ENCODE results near the gene ITPKC.
A peak's percentile ranks its signal among the peaks of the same experiment; 100 is the strongest.
"Not testable (repeated sequence)": the region's sequence is repeated elsewhere in the genome, so short reads cannot be mapped to it uniquely, and the experiment has no call there.

Gene ITPKC

GRCh38 chr19:40759352-40759751 lies 42.4 kb downstream of the ITPKC start:
- no peak for DNase-seq (ENCODE audit: extremely low read depth in 1 of 2, low read depth in 1 of 2)

GRCh38 chr19:40762754-40763470 lies 46.0 kb downstream of the ITPKC start:
- DNase-seq (ENCODE audit: extremely low read depth in 1 of 2, low read depth in 1 of 2), result no peak

DNA sequence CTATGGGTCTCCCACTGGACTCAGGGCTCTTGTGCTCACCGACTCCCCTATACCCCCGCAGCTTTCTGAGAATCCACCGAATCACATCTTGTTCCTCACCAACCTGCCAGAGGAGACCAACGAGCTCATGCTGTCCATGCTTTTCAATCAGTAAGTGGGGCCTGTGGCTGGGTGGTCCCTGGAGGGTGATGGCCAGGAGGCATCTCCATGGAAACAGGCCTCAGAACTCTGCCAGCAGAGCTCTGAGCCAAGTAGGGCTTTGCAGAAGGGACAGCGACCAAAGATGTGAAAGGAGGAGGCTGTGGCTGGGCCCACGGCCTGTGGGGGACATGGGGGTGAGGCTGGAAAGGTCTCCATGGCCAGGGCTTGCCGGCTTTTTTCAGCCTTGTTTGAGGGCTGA lies 46.6 kb downstream of the ITPKC start:
- no peak for DNase-seq (ENCODE audit: extremely low read depth in 1 of 2, low read depth in 1 of 2)

- DNase-seq (ENCODE audit: extremely low read depth in 1 of 2, low read depth in 1 of 2), result no peak
Measured at GRCh38 chr19:40763963-40764362, 47.1 kb downstream of the ITPKC start.

GRCh38 chr19:40766385-40766784 lies 49.5 kb downstream of the ITPKC start:
- not testable (repeated sequence) for DNase-seq (ENCODE audit: extremely low read depth in 1 of 2, low read depth in 1 of 2)

GRCh38 chr19:40768869-40769268 lies 52.0 kb downstream of the ITPKC start:
- no peak for DNase-seq (ENCODE audit: extremely low read depth in 1 of 2, low read depth in 1 of 2)

- DNase-seq (ENCODE audit: extremely low read depth in 1 of 2, low read depth in 1 of 2), result not testable (repeated sequence)
Measured at GRCh38 chr19:40771101-40771862, 54.4 kb downstream of the ITPKC start.

- DNase-seq (ENCODE audit: extremely low read depth in 1 of 2, low read depth in 1 of 2), result no peak
Measured at GRCh38 chr19:40774916-40775631, 58.2 kb downstream of the ITPKC start, which contains the start of gene MIA. MIA (plus strand) TSS chr19:40775521; CDS start chr19:40775543, 22 bp downstream.

DNA sequence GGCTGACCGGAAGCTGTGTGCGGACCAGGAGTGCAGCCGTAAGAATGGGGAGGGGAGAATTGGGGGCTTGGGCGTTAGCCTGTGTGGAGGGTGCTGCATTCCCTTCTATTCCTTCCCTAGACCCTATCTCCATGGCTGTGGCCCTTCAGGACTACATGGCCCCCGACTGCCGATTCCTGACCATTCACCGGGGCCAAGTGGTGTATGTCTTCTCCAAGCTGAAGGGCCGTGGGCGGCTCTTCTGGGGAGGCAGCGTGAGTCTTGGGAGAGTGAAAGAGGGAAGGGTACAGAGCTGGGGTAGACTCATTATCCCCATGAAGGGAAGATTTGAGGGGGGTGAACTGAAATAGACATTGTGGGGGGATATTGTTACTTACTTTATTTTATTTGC lies 58.7 kb downstream of the ITPKC start:
- no peak for DNase-seq (ENCODE audit: extremely low read depth in 1 of 2, low read depth in 1 of 2)

DNA sequence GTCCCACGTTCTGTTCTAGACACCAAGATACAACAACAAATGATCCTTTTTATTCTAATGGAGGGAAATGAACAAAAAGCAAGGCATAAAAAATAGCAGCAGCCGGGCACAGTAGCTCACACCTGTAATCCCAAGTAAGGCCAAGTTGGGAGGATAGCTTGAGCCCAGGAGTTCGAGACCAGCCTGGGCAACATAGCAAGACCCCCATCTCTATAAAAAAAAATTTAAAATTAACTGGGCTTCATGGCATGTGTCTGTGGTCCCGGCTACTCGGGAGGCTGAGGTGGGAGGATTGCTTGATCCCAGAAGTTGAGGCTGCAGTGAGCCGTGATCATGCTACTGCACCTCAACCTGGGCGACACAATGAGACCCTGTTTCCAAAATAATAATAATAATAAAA lies 59.5 kb downstream of the ITPKC start:
- no peak for DNase-seq (ENCODE audit: extremely low read depth in 1 of 2, low read depth in 1 of 2)

DNA sequence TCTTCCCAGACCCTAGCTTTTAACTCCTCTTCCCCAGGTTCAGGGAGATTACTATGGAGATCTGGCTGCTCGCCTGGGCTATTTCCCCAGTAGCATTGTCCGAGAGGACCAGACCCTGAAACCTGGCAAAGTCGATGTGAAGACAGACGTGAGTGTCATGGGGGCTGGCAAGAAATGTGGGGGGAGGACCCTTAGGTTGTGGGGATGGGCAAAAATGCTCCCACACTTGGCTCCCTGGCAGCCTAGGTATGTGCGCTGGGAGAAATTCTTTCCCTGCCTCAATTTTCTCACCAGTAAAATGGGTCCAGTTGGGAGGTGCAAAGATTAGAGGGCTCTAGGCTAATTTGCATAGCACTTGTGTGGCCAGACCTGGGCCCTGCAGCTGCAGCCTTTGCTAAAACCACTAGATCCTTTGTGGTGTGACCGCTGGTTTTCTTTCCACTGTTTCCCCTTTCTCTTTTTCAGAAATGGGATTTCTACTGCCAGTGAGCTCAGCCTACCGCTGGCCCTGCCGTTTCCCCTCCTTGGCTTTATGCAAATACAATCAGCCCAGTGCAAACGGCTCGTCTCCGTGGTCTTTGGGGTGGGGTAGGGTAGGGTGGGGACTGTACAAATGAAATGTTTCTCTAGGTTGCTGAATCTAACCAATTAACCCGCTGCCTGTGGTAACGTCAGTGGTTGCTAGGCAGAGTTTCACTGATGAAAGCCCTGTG lies 60.2 kb downstream of the ITPKC start:
- DNase-seq (ENCODE audit: extremely low read depth in 1 of 2, low read depth in 1 of 2), result peak; percentile 68 to 74

- DNase-seq (ENCODE audit: extremely low read depth in 1 of 2, low read depth in 1 of 2), result no peak
Measured at GRCh38 chr19:40777645-40777936, 60.7 kb downstream of the ITPKC start.

DNA sequence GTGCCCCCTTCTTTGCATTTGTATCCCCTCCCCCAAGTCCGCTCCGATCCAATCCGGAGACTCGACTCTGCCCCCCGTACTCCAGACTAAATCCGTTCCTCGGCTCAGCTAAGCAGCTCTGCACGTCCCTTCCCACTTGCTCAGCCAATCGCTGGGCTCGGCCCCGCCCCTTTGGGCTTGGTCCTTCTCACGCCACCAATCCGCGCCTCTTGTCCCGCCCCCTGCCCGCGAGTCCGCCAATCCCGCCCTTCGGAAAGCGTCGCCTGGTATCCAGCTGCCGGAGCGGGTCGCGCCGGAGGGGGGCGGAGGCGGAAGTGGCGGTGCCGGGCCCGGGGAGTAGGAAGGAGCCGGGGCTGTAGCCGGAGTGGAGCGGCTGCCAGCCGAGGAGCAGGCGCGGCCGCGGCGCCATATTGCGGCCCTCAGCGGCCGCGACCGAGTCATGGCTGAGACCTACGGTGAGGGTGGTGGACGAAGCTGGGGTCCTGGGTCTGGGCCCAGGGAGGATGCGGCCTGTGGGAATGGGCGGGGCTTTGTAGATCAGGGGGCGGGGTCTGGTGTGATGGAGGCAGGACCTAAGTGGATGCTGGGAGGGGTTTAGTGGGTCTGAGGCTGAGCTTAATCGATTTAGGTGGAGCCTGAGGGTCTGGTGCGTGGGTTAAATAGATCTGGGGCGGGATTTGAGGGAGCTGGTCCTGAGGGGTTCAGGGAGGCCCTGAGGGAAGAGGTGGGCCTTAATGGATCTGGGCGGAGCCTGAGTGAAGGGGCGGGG lies 61.2 kb downstream of the ITPKC start, which contains the start of gene RAB4B:
TSS of gene RAB4B (plus strand) at position 311 of the 769 bp plus-strand sequence. CDS start at position 440, 129 bp downstream.
- peak; percentile 99 to 100 for DNase-seq (ENCODE audit: extremely low read depth in 1 of 2, low read depth in 1 of 2)

- DNase-seq (ENCODE audit: extremely low read depth in 1 of 2, low read depth in 1 of 2), result no peak
Measured at GRCh38 chr19:40778706-40779284, 61.9 kb downstream of the ITPKC start.

GRCh38 chr19:40780582-40780981 lies 63.7 kb downstream of the ITPKC start:
- no peak for DNase-seq (ENCODE audit: extremely low read depth in 1 of 2, low read depth in 1 of 2)

- DNase-seq (ENCODE audit: extremely low read depth in 1 of 2, low read depth in 1 of 2), result no peak
Measured at GRCh38 chr19:40781140-40781539, 64.2 kb downstream of the ITPKC start.

DNA sequence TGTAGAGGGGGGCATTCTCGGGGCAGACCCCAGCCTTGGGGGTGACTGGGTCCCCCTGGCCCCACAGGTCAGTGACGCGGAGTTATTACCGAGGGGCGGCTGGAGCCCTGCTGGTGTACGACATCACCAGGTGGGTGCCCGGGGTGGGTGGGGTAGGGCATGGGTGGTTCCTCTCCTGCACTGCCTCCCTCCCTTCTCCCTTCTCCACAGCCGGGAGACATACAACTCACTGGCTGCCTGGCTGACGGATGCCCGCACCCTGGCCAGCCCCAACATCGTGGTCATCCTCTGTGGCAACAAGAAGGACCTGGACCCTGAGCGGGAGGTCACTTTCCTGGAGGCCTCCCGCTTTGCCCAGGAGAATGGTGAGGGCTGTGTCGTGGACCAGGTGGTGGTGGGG lies 66.8 kb downstream of the ITPKC start:
- DNase-seq (ENCODE audit: extremely low read depth in 1 of 2, low read depth in 1 of 2), result no peak

GRCh38 chr19:40784146-40784545 lies 67.2 kb downstream of the ITPKC start:
- not testable (repeated sequence) for DNase-seq (ENCODE audit: extremely low read depth in 1 of 2, low read depth in 1 of 2)

DNA sequence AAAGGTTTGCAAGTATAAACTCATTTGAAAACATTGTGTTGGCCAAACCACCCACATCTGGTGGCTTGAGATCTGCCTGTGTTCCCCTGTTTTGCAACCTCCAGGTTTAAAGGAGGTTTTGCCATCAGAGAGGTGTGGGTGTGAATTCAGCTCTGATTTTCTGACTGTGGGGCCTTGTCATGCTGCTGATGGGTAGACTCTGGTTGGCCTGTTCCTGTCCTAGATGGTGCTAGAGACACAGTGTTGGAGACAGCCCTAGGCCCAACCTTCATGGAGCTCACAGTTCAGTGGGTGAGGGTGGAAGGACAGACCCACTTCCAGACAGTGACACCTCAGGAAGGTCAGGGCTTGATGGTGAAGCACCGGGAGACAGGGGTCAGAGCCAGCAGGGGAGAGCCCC lies 68.6 kb downstream of the ITPKC start:
- DNase-seq (ENCODE audit: extremely low read depth in 1 of 2, low read depth in 1 of 2), result no peak
